Heart right ventricle (tissue), 16 donors: ENCODE measurements around the gene UBE2D2. TPM values are rescaled to one million over a fixed set of nuclear protein-coding genes. Genes with fewer than 3 reads are reported as not detected.
A peak's percentile ranks its signal among the peaks of the same experiment; 100 is the strongest.
"Not testable (repeated sequence)": the region's sequence is repeated elsewhere in the genome, so short reads cannot be mapped to it uniquely, and the experiment has no call there.

Experiments
- ATAC-seq, 8 donors: fragments of 200-7000 bp; cut with Tn5 transposase; one replicate each; pipeline ENCODE4 v1.9.1; 2020; ENCODE audit warnings: mild to moderate bottlenecking in 8 of 8, moderate library complexity in 8 of 8, moderate number of reproducible peaks in 1 of 8
- DNase-seq, 2 donors: peaks; one replicate each; pipeline ENCODE4 v3.0.0-alpha.2; 2020
- H3K27ac ChIP-seq, 10 donors: fragments of 200-600 bp; sonication (generic) in 2 of 10; one replicate each; pipeline versions ENCODE4 v1.5.0 to v1.8.0; 2020 to 2022; ENCODE audit warnings: mild to moderate bottlenecking in 3 of 10
- H3K27me3 ChIP-seq, 7 donors: fragments of 200-600 bp; one replicate each; pipeline ENCODE4 v1.8.0; 2021 to 2022; ENCODE audit warnings: mild to moderate bottlenecking in 2 of 7
- H3K36me3 ChIP-seq, 9 donors: fragments of 200-600 bp; sonication (generic) in 1 of 9; one replicate each; pipeline versions ENCODE4 v1.5.0 to v1.8.0; 2020 to 2022; ENCODE audit warnings: mild to moderate bottlenecking in 2 of 9
- H3K4me1 ChIP-seq, 9 donors: fragments of 200-600 bp; sonication (generic) in 1 of 9; one replicate each; pipeline versions ENCODE4 v1.5.0 to v1.8.0; 2020 to 2022; ENCODE audit warnings: mild to moderate bottlenecking in 4 of 9
- H3K4me3 ChIP-seq, 10 donors: fragments of 200-600 bp; sonication (generic) in 2 of 10; one replicate each; pipeline versions ENCODE4 v1.5.0 to v1.8.0; 2020 to 2022; ENCODE audit warnings: mild to moderate bottlenecking in 7 of 10, moderate library complexity in 2 of 10
- H3K9me3 ChIP-seq, 11 donors: fragments of 200-600 bp in 10 of 11; sonication (generic) in 2 of 11; one replicate each; pipeline versions ENCODE4 v1.5.0 to v1.8.0; 2013 to 2022; ENCODE audit warnings: mild to moderate bottlenecking in 2 of 11, control low read depth in 1 of 11, moderate library complexity in 1 of 11
- WGBS, 2 donors: extraction: QIAGEN DNeasy Blood & Tissue Kit; methylation state at CpG; one replicate each; pipeline ENCODE4 v1.1.7; 2013; ENCODE audit warnings: inconsistent platforms in 1 of 2; 5-methylcytosine and 5-hydroxymethylcytosine counted together
- intact Hi-C, 10 donors: fragments of 100-400 bp; cut with DNase I; formaldehyde crosslinking; loops; one replicate each; pipeline versions ENCODE4 v1.11.1 to v1.14.2; 2022
- polyA plus RNA-seq, 2 donors: library from polyadenylated mRNA; stranded (reverse); fragments of 200-250 nt; gene quantifications; one replicate each; pipeline ENCODE4 v1.2.3, GENCODE V29; 2013
- total RNA-seq, 10 donors: library from RNA; stranded (reverse); fragmentation: NEBNext Ultra II Directional in 3 of 10; extraction: Animal tissue kit (Norgen Biotek cat#: 25700) in 3 of 10; gene quantifications; one replicate each; pipeline versions ENCODE4 v1.2.1 to v1.2.4, GENCODE V29; 2021 to 2023
- TF ChIP-seq, protein P1 (sequence below), 9 donors: fragments of 200-600 bp; sonication (generic) in 2 of 9; IDR thresholded peaks; one replicate each; pipeline versions ENCODE4 v1.5.0 to v1.8.0; 2021 to 2022; ENCODE audit warnings: antibody characterized with exemption in 9 of 9, mild to moderate bottlenecking in 5 of 9, moderate library complexity in 1 of 9
- donor health status: Arrhythmogenic right ventricular cardiomyopathy.
- donor health status: ischemic (EF 13 %, LVEDD 7.1; RV severe dilation, severe dysfunction).
- donor health status: healthy with polysubstance abuse.
- donor health status: DM: no; HTN: yes; CAD: no.
- donor health status: DM: no; HTN: no; CAD: no.
- donor health status: ischemic (EF 25% LVEDD 6.9; RV normal size, moderate dysfunction).
- donor health status: ischemic (EF 25% LVEDD 5.7; RV mildly dilated, moderate dysfunction).
- donor health status: healthy.
- donor health status: DM: yes; HTN: yes; CAD: no.
- donor health status: Ischemic cardiomyopathy.
- donor health status: ischemic (EF 35%, LVEDD 5.7; RV mildly dilated, moderate dysfunction).
- donor health status: nonischemic (EF 11% LVEDD 7.7; RV severe dilation, severe dysfunction).
- donor health status: DM: yes; HTN: yes; CAD: no.
- donor health status: PGD.
- donor health status: ischemic (EF 29% LVEDD 5.4; RV normal size, mild dysfunction).
- donor health status: nonischemic (EF 23%, LVEDD 6.1; RV moderate dilation, normal function).

The UBE2D2 gene
- total and polyA plus RNA-seq, 12 donors = 59.3 to 162 (median 139) TPM

GRCh38 chr5:139578325-139578724 is 17.2 kb downstream of the UBE2D2 start:
- WGBS, 2 donors = 33 to 41% methylated on average over 2 of the region's 2 CpGs
- Histone ChIP-seq H3K27ac (peak overlapping the region in 1 of 10 donors; percentile 49), H3K4me1 (peaks cover 9 to 59% (median 49%) of the 10 kb centered on the region in 9 donors)

DNA sequence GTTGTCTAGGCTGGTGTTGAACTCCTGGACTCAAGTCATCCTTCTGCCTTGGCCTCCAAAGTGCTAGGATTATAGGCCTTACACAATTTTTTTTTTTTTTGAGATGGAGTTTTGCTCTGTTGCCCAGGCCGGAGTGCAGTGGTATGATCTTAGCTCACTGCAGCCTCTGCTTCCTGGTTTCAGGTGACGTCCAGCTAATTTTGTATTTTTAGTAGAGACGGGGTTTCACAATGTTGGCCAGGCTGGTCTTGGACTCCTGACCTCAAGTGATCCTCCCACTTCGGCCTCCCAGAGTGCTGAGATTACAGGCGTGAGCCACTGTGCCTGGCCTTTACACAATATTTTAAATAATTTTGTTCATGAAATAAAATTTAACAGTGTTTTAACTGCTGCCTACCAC is 21.0 kb downstream of the UBE2D2 start:
- H3K27ac ChIP-seq, DNase-seq, intact Hi-C loops, H3K4me3 ChIP-seq, H3K9me3 ChIP-seq, H3K27me3 ChIP-seq, ATAC-seq: not testable (repeated sequence)
- H3K4me1 ChIP-seq = peaks cover 7 to 50% (median 21%) of the 10 kb centered on the region in 9 donors
- peaks cover 0 to 25% (median 0%) of the 10 kb centered on the region in 9 donors for H3K36me3 ChIP-seq
- 90 to 96% methylated on average over 5 of the region's 5 CpGs for WGBS, 2 donors

More at GRCh38 chr5:139578325-139578724, 17.2 kb downstream of the UBE2D2 start:
- H3K36me3 ChIP-seq = peaks cover 0 to 15% (median 0%) of the 10 kb centered on the region in 9 donors
- TF ChIP-seq, protein P1, sequence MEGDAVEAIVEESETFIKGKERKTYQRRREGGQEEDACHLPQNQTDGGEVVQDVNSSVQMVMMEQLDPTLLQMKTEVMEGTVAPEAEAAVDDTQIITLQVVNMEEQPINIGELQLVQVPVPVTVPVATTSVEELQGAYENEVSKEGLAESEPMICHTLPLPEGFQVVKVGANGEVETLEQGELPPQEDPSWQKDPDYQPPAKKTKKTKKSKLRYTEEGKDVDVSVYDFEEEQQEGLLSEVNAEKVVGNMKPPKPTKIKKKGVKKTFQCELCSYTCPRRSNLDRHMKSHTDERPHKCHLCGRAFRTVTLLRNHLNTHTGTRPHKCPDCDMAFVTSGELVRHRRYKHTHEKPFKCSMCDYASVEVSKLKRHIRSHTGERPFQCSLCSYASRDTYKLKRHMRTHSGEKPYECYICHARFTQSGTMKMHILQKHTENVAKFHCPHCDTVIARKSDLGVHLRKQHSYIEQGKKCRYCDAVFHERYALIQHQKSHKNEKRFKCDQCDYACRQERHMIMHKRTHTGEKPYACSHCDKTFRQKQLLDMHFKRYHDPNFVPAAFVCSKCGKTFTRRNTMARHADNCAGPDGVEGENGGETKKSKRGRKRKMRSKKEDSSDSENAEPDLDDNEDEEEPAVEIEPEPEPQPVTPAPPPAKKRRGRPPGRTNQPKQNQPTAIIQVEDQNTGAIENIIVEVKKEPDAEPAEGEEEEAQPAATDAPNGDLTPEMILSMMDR (IDR thresholded peaks at IDR 0.05) = no peak
- DNase-seq (no peak), ATAC-seq (peak in 1 of 8 donors; percentile 11)
- H3K9me3 ChIP-seq = no peaks in the 10 kb centered on the region
- H3K4me3 ChIP-seq = no peak overlapping the region
- intact Hi-C loops = loop anchor here in 1 of 10 donors (10.0 kb wide), 1 partner anchor 46 kb away; no protein-coding TSS in a partner anchor
- no peaks in the 10 kb centered on the region for H3K27me3 ChIP-seq

DNA sequence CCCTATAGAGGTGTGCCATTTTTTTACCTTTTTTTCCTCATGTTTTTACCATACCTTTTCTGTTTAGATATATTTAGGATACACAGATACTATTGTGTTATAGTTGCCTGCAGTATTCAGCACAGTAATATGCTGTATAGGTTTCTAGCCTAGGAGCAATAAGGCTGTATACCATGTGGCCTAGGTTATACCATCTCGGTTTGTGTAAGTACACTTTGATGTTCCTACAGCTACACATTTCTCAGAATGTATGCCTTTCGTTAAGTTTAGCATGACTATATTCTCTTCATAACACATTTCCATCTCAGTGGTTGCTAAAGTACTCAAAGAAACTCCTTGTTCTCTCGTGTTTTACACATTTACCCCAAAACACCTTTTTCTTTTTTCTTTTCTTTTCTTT is 23.0 kb downstream of the UBE2D2 start:
- no peak overlapping the region for H3K4me3 ChIP-seq
- ATAC-seq (no peak), DNase-seq (no peak)
- no peaks in the 10 kb centered on the region for H3K9me3 ChIP-seq
- 86 to 87% methylated on average over 3 of the region's 3 CpGs for WGBS, 2 donors
- TF ChIP-seq, protein P1 (IDR thresholded peaks at IDR 0.05) = no peak
- H3K4me1 ChIP-seq = peaks cover 0 to 43% (median 18%) of the 10 kb centered on the region in 9 donors
- intact Hi-C loops = no loop called here
- H3K27me3 ChIP-seq = no peaks in the 10 kb centered on the region
- no peak overlapping the region for H3K27ac ChIP-seq
- H3K36me3 ChIP-seq = peaks cover 0 to 33% (median 0%) of the 10 kb centered on the region in 9 donors

DNA sequence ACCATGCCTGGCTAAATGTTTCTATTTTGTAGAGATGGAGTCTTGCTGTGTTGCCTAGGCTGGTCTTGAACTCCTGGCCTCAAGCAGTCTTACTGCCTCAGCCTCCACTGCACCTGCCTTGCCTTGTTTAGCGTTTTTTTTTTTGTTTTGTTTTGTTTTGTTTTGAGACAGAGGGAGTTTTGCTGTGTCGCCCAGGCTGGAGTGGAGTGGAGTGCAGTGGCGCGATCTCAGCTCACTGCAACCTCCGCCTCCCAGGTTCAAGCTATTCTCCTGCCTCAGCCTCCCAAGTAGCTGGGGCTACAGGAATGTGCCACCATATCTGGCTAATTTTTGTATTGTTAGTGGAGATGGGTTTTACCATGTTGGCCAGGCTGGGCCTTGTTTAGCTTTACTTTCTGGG is 27.0 kb downstream of the UBE2D2 start:
- DNase-seq, H3K27me3 ChIP-seq, H3K4me3 ChIP-seq, H3K27ac ChIP-seq, ATAC-seq, intact Hi-C loops, H3K9me3 ChIP-seq: not testable (repeated sequence)
- H3K36me3 ChIP-seq = peaks cover 0 to 35% (median 0%) of the 10 kb centered on the region in 9 donors
- H3K4me1 ChIP-seq = peaks cover 0 to 41% (median 17%) of the 10 kb centered on the region in 9 donors
- WGBS, 2 donors = 94 to 96% methylated on average over 5 of the region's 5 CpGs

DNA sequence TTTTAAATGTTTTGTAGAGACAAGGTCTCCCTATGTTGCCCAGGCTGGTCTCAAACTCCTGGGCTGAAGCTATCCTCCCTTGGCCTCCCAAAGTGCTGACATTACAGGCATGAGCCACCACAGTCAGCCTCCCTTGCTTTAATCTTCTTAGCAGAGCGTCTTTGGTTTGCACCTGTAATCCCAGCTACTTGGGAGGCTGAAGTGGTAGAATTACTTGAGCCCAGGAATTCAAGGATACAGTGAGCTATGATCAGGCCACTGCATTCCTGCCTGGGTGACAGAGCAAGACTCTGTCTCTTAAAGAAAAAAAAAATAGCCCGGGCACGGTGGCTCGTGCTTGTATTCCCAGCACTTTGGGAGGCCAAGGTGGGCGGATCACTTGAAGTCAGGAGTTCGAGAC is 27.8 kb downstream of the UBE2D2 start:
- DNase-seq (no peak), ATAC-seq (peak in 1 of 8 donors; percentile 22)
- Histone ChIP-seq H3K27ac (no peak overlapping the region), H3K36me3 (peaks cover 0 to 26% (median 0%) of the 10 kb centered on the region in 9 donors), H3K9me3 (no peaks in the 10 kb centered on the region), H3K27me3 (no peaks in the 10 kb centered on the region), H3K4me1 (peaks cover 2 to 50% (median 24%) of the 10 kb centered on the region in 9 donors), H3K4me3 (no peak overlapping the region)
- WGBS, 2 donors = 80 to 85% methylated on average over 6 of the region's 6 CpGs
- TF ChIP-seq, protein P1 (IDR thresholded peaks at IDR 0.05) = no peak
- intact Hi-C loops = no loop called here
